HL-60 (cell line): ENCODE results near the gene DNAH10.
A peak's percentile ranks its signal among the peaks of the same experiment; 100 is the strongest.

Source experiments
- DNase-seq, 2 experiments: peaks; one replicate each; pipeline ENCODE4 v3.0.0-alpha.2; 2010 to 2020; ENCODE audit warnings: low read depth in 1 of 2, low spot score in 1 of 2
- H3K27ac ChIP-seq: fragments of 250-450 bp; sonication (Bioruptor Pico); replicated peaks from 2 replicates; pipeline ENCODE4 v1.5.1; 2020; ENCODE audit warnings: mild to moderate bottlenecking, moderate library complexity
- H3K27me3 ChIP-seq: fragments of 250-450 bp; sonication (Bioruptor Pico); 2 replicates; pipeline ENCODE4 v1.5.1; 2021; ENCODE audit warnings: mild to moderate bottlenecking, moderate library complexity; ENCODE audit not compliant: insufficient read depth, poor library complexity, severe bottlenecking
- H3K4me3 ChIP-seq: replicated peaks from 2 replicates; pipeline ENCODE4 v1.5.1; 2011; ENCODE audit warnings: mild to moderate bottlenecking, control low read depth, low read length; ENCODE audit not compliant: insufficient read depth
- CTCF ChIP-seq: IDR thresholded peaks from one replicate; pipeline ENCODE4 v1.5.1; 2011; ENCODE audit warnings: low read length, control low read depth, inconsistent platforms; ENCODE audit not compliant: insufficient read depth
- GABPA ChIP-seq: IDR thresholded peaks from 2 replicates; pipeline ENCODE4 v1.6.1; 2012; ENCODE audit warnings: low read depth
- POLR2AphosphoS5 ChIP-seq: IDR thresholded peaks from 2 replicates; pipeline ENCODE4 v1.6.1; 2012; ENCODE audit warnings: low read depth
- SPI1 ChIP-seq: IDR thresholded peaks from 2 replicates; pipeline ENCODE4 v1.6.1; 2012; ENCODE audit warnings: low read depth, mild to moderate bottlenecking, borderline replicate concordance
- long read RNA-seq: library from polyadenylated mRNA; unstranded; transcript quantifications from one replicate; pipeline ENCODE4 v2.0.0, GENCODE V29; 2020
- TF ChIP-seq, protein P1 (sequence below): IDR thresholded peaks from 2 replicates; pipeline ENCODE4 v1.6.1; 2012; ENCODE audit warnings: low read depth; ENCODE audit not compliant: insufficient replicate concordance

Gene DNAH10, protein sequence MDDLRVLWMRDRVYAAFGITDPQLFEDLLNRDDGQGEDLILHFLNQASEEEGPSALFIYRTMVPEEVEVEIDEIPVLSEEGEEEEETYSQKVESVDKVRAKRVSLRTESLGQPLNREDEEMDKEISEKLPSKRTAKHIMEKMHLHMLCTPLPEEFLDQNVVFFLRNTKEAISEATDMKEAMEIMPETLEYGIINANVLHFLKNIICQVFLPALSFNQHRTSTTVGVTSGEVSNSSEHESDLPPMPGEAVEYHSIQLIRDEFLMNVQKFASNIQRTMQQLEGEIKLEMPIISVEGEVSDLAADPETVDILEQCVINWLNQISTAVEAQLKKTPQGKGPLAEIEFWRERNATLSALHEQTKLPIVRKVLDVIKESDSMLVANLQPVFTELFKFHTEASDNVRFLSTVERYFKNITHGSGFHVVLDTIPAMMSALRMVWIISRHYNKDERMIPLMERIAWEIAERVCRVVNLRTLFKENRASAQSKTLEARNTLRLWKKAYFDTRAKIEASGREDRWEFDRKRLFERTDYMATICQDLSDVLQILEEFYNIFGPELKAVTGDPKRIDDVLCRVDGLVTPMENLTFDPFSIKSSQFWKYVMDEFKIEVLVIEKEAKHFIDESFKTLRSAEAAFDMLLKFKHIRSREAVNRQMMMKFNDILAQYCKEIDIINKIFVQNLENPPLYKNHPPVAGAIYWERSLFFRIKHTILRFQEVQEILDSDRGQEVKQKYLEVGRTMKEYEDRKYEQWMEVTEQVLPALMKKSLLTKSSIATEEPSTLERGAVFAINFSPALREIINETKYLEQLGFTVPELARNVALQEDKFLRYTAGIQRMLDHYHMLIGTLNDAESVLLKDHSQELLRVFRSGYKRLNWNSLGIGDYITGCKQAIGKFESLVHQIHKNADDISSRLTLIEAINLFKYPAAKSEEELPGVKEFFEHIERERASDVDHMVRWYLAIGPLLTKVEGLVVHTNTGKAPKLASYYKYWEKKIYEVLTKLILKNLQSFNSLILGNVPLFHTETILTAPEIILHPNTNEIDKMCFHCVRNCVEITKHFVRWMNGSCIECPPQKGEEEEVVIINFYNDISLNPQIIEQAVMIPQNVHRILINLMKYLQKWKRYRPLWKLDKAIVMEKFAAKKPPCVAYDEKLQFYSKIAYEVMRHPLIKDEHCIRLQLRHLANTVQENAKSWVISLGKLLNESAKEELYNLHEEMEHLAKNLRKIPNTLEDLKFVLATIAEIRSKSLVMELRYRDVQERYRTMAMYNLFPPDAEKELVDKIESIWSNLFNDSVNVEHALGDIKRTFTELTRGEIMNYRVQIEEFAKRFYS (N-terminal part only)
- long read RNA-seq, partial matches to known transcripts: 0 of 3 reads
- long read RNA-seq, other reads (novel, unspliced or antisense): 3 of 3 reads

- peak within 1 kb of the TSS; percentile 49 for H3K4me3 ChIP-seq
- peak in 1 of 2 experiments; percentile 53 for DNase-seq
- no peak within 1 kb of the TSS for H3K27ac ChIP-seq
- no peaks in the 10 kb centered on the region for H3K27me3 ChIP-seq
- TF ChIP-seq GABPA: no peak
- peak; percentile 54; the same call in 1 of the 2 replicates for TF ChIP-seq SPI1
These were observed at the start of gene DNAH10 for GRCh38 chr12:123761841-123762714. TSS of gene DNAH10 (plus strand) at chr12:123762301. CDS start at chr12:123762337, 36 bp downstream.

DNA sequence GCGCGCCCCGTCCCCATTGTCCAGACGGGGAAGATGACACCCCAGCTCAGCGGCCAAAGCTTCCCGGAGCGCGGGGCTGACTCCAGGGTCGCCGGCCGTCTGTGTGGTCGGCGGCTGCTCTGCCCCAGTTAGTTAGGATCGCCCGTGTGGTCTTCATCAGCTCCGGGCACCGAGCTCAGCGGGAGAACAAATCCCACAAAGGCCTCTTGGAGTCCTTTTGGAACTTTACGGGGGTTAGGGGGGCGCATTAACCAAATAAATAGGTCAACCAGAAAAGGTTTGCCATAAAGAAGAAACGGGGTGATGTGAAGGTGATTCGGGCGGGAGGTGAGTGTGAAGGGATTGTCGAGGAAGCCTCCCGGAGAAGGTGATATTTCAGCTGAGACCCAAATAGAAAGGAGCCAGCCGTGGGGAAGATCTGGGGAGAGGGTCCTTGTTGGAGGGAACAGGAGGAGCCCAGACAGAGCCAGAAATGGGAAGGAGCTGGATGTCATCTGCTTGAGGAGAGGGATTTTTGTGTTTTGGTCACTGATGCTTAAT is 49.3 kb upstream of the DNAH10 start:
- H3K27ac ChIP-seq: peak overlapping the region; percentile 41
- TF ChIP-seq POLR2AphosphoS5: no peak
- TF ChIP-seq SPI1: no peak
- TF ChIP-seq, protein P1, sequence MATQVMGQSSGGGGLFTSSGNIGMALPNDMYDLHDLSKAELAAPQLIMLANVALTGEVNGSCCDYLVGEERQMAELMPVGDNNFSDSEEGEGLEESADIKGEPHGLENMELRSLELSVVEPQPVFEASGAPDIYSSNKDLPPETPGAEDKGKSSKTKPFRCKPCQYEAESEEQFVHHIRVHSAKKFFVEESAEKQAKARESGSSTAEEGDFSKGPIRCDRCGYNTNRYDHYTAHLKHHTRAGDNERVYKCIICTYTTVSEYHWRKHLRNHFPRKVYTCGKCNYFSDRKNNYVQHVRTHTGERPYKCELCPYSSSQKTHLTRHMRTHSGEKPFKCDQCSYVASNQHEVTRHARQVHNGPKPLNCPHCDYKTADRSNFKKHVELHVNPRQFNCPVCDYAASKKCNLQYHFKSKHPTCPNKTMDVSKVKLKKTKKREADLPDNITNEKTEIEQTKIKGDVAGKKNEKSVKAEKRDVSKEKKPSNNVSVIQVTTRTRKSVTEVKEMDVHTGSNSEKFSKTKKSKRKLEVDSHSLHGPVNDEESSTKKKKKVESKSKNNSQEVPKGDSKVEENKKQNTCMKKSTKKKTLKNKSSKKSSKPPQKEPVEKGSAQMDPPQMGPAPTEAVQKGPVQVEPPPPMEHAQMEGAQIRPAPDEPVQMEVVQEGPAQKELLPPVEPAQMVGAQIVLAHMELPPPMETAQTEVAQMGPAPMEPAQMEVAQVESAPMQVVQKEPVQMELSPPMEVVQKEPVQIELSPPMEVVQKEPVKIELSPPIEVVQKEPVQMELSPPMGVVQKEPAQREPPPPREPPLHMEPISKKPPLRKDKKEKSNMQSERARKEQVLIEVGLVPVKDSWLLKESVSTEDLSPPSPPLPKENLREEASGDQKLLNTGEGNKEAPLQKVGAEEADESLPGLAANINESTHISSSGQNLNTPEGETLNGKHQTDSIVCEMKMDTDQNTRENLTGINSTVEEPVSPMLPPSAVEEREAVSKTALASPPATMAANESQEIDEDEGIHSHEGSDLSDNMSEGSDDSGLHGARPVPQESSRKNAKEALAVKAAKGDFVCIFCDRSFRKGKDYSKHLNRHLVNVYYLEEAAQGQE: no peak
- TF ChIP-seq CTCF: no peak
- no peak for TF ChIP-seq GABPA
- H3K4me3 ChIP-seq: peak overlapping the region; percentile 99
- DNase-seq: no peak
- H3K27me3 ChIP-seq: no peaks in the 10 kb centered on the region

GRCh38 chr12:123713398-123713797 is 48.7 kb upstream of the DNAH10 start:
- no peak for DNase-seq
- Histone ChIP-seq H3K4me3 (no peak overlapping the region), H3K27ac (no peak overlapping the region), H3K27me3 (no peaks in the 10 kb centered on the region)
- TF ChIP-seq GABPA (no peak), SPI1 (no peak), CTCF (no peak), POLR2AphosphoS5 (no peak)
- TF ChIP-seq, protein P1: no peak
